LNCAP (cell line): ENCODE data around the gene KIF4B.

Source experiments
- TF ChIP-seq, protein P1 (sequence below): fragments of 450-650 bp; IDR thresholded peaks from 2 replicates; pipeline ENCODE4 v1.5.1; 2017; ENCODE audit warnings: mild to moderate bottlenecking

KIF4B gene, protein sequence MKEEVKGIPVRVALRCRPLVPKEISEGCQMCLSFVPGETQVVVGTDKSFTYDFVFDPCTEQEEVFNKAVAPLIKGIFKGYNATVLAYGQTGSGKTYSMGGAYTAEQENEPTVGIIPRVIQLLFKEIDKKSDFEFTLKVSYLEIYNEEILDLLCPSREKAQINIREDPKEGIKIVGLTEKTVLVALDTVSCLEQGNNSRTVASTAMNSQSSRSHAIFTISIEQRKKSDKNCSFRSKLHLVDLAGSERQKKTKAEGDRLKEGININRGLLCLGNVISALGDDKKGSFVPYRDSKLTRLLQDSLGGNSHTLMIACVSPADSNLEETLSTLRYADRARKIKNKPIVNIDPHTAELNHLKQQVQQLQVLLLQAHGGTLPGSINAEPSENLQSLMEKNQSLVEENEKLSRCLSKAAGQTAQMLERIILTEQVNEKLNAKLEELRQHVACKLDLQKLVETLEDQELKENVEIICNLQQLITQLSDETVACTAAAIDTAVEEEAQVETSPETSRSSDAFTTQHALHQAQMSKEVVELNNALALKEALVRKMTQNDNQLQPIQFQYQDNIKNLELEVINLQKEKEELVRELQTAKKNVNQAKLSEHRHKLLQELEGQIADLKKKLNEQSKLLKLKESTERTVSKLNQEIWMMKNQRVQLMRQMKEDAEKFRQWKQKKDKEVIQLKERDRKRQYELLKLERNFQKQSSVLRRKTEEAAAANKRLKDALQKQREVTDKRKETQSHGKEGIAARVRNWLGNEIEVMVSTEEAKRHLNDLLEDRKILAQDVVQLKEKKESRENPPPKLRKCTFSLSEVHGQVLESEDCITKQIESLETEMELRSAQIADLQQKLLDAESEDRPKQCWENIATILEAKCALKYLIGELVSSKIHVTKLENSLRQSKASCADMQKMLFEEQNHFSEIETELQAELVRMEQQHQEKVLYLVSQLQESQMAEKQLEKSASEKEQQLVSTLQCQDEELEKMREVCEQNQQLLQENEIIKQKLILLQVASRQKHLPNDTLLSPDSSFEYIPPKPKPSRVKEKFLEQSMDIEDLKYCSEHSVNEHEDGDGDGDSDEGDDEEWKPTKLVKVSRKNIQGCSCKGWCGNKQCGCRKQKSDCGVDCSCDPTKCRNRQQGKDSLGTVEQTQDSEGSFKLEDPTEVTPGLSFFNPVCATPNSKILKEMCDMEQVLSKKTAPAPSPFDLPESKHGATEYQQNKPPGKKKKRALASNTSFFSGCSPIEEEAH

GRCh38 chr5:155013526-155013925 lies at the start of gene KIF4B:
TSS of gene KIF4B (plus strand) at chr5:155013755. CDS start at chr5:155013860, 105 bp downstream.
- TF ChIP-seq, protein P1, sequence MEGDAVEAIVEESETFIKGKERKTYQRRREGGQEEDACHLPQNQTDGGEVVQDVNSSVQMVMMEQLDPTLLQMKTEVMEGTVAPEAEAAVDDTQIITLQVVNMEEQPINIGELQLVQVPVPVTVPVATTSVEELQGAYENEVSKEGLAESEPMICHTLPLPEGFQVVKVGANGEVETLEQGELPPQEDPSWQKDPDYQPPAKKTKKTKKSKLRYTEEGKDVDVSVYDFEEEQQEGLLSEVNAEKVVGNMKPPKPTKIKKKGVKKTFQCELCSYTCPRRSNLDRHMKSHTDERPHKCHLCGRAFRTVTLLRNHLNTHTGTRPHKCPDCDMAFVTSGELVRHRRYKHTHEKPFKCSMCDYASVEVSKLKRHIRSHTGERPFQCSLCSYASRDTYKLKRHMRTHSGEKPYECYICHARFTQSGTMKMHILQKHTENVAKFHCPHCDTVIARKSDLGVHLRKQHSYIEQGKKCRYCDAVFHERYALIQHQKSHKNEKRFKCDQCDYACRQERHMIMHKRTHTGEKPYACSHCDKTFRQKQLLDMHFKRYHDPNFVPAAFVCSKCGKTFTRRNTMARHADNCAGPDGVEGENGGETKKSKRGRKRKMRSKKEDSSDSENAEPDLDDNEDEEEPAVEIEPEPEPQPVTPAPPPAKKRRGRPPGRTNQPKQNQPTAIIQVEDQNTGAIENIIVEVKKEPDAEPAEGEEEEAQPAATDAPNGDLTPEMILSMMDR, result no peak

DNA sequence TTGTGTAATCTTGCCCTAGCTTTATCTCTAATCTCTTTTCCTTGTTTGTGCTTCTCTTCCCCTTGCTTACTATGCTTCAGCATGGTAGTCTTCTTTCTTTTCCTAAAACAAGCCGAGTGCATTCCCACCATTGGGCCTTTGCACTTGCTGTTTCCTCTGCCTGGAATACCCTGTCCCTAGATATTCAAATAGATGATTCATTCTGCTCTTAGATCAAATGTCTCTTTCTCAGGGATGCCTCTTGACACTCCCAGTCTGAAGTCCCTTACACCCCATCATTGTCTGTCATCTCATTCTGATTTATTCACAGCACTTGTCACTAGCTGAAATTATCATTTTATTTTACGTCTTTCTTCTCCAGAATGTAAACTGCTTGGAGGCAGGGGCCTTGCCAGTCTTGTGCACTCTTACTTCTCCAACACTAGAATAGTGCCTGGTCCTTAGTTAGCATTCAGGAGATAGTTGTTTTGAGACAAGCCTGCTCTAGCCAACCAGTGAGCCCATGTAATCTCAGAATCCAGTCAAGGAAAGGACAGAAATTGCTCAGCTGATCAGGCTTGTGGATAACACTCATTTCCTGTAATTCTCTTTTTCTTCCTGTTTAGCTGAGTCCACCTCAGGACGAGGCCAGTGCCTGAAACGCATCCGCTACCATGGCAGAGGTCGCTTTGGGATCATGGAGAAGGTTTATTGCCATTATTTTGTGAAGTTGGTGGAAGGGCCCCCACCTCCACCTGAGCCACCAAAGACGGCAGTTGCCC lies 47.3 kb upstream of the KIF4B start:
- TF ChIP-seq, protein P1, result no peak

GRCh38 chr5:154966874-154967273 lies 46.7 kb upstream of the KIF4B start:
- TF ChIP-seq, protein P1, result no peak

DNA sequence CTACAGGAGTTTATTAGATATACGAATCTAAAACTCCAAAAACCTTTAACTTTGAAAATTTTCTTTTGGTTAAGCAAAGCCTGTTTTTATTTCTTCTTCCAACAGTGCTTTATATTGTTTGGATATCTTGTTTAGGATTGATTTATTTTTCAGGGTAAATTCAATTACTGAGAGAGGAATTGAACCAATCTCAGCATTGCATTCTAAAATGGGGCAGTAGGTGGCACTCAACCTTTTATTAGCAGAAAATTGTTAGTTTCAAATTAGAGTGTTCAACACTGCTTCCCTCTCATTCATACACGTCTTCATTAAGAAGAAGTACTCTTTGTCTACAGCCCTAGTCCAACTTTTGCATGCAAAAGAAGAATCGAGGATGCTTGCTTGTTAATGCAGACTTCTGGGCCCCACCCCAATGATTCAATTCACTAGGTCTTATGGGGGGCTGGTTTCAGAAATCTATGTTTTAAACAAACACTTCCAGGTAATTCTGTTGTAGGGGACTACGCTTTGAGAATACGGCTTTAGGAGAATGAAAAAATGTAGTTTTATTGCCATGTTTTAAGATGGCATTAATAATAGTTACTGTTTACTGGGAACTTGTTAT lies 46.0 kb upstream of the KIF4B start:
- TF ChIP-seq, protein P1, result peak; percentile 74

- TF ChIP-seq, protein P1, result no peak
These were observed 44.6 kb upstream of the KIF4B start for GRCh38 chr5:154968953-154969352.

- TF ChIP-seq, protein P1, result no peak
These were observed 42.8 kb upstream of the KIF4B start for GRCh38 chr5:154970759-154971158.
